Ureter (tissue), 1 donor: Measurements from ENCODE around the gene SBSN. TPM values are rescaled to one million over a fixed set of nuclear protein-coding genes. Genes with fewer than 3 reads are reported as not detected.

Experiments used
- total RNA-seq: library from RNA; stranded (reverse); gene quantifications from one replicate; pipeline ENCODE4 v1.2.4, GENCODE V29; 2023
- donor health status: DM: yes; HTN: yes; CAD: no.

Gene SBSN
- total RNA-seq, 1 donor from 2014 or later = not detected

Other genes starting within 250 kb of the SBSN start
- 1.2 TPM for gene HAMP, start 245.8 kb downstream of the SBSN start, total RNA-seq
- not detected for gene MAG, start 236.2 kb downstream of the SBSN start, total RNA-seq
- 4.2 TPM for gene CD22, start 199.1 kb downstream of the SBSN start, total RNA-seq
- not detected for gene FFAR1, start 180.4 kb downstream of the SBSN start, total RNA-seq
- gene FFAR3, start 169.9 kb downstream of the SBSN start, total RNA-seq = not detected
- gene GPR42, start 157.2 kb downstream of the SBSN start, total RNA-seq = not detected
- gene FFAR2, start 80.1 kb downstream of the SBSN start, total RNA-seq = 0.36 TPM
- gene KRTDAP, start 37.8 kb downstream of the SBSN start, total RNA-seq = not detected
- 131 TPM for gene DMKN, start 14.7 kb downstream of the SBSN start, total RNA-seq
- not detected for gene GAPDHS, start 5.1 kb upstream of the SBSN start, total RNA-seq
- 113 TPM for gene TMEM147, start 17.3 kb upstream of the SBSN start, total RNA-seq
- not detected for gene ATP4A, start 35.3 kb upstream of the SBSN start, total RNA-seq
- gene PMIS2, start 57.9 kb upstream of the SBSN start, total RNA-seq = not detected
- gene HAUS5, start 84.4 kb upstream of the SBSN start, total RNA-seq = 19.2 TPM
- 66.6 TPM for gene RBM42, start 100.7 kb upstream of the SBSN start, total RNA-seq
- 1.1 TPM for gene ETV2, start 113.4 kb upstream of the SBSN start, total RNA-seq
- 473 TPM for gene COX6B1, start 120.0 kb upstream of the SBSN start, total RNA-seq
- 631 TPM for gene UPK1A, start 138.2 kb upstream of the SBSN start, total RNA-seq
- gene ZBTB32, start 176.2 kb upstream of the SBSN start, total RNA-seq = not detected
- 43.7 TPM for gene KMT2B, start 189.7 kb upstream of the SBSN start, total RNA-seq
- 14.7 TPM for gene IGFLR1, start 214.1 kb upstream of the SBSN start, total RNA-seq
- 32.9 TPM for gene U2AF1L4, start 217.1 kb upstream of the SBSN start, total RNA-seq
- gene PSENEN, start 217.3 kb upstream of the SBSN start, total RNA-seq = 81.1 TPM
- gene LIN37, start 220.3 kb upstream of the SBSN start, total RNA-seq = 7.2 TPM
- gene HSPB6, start 228.7 kb upstream of the SBSN start, total RNA-seq = 80.9 TPM
- 51.1 TPM for gene PROSER3, start 229.9 kb upstream of the SBSN start, total RNA-seq
- 17.8 TPM for gene ARHGAP33, start 247.3 kb upstream of the SBSN start, total RNA-seq